HG03439 (cell line): ENCODE data around the gene SCN7A.
"Not testable (repeated sequence)": the region's sequence is repeated elsewhere in the genome, so short reads cannot be mapped to it uniquely, and the experiment has no call there.

ENCODE experiments used
- ATAC-seq: cut with Tn5 transposase; IDR thresholded peaks from one replicate; pipeline ENCODE4 v1.9.1; 2021; ENCODE audit warnings: mild to moderate bottlenecking, moderate library complexity; ENCODE audit not compliant: unreplicated experiment

Gene SCN7A

DNA sequence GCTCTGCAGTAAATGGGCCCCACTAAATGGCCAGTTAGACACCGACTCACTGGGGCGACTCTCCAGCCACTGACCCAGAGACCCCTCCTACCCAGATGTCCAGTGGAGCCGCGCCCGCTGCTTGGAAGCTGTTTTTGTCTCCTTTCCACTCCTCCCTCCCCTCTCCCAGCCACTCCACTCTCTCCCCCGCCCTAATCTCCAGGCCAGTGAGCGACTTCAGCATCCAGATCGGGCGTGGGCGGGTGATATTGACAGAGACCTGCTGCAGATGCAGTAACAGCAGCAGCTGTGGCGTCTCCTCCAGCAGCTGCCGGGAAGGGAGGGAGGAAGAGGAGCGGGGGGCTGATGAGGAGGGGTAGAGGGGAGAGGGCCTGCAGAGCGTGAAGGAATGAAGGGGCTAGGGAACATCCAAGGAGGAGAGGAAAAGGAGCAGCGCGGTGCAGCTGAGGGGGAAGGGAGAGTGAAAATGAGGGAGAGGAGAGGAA lies at the start of gene SCN7A:
SCN7A (minus strand) TSS at position 110 of the 485 bp plus-strand sequence. CDS start 16,553 bp downstream, outside the sequence.
- no peak for ATAC-seq

DNA sequence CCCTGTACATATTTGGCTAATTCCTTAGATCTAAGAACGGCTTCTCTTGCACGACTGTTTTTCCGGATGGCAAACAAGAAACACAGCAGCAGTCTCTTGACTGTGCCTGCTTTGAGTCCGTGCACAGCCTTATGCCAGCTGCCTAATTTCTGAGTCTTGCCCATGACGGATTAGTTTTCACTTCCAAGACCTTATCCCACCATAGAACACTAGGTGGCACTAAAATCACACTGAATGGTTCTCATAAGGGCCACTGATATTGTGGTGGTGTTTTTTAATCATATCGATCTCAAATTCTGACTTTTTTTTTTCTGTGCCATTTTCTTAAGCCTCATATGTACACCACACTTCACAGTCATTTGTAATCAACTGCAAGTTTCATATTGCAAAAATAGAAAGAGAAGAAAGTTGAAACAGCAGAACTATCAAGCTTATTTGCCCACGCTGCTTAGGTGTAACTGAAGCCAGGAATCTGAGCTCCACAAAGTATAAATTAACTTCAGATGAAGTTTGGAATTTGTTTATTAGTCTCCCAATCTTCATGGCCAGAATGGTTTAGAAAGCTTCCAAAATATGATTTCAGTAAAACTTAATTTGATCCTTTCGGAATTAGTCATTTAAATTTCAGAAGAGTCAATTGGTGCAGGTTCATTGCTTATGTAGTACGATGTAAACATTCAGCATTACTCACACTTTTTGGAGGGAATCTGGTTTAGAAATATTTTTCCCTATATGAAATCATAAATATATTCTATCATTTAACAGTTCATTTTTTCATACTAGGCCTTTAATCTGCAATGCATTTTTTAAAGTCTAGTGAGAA lies 45.5 kb upstream of the SCN7A start:
- peak; percentile 99 for ATAC-seq

DNA sequence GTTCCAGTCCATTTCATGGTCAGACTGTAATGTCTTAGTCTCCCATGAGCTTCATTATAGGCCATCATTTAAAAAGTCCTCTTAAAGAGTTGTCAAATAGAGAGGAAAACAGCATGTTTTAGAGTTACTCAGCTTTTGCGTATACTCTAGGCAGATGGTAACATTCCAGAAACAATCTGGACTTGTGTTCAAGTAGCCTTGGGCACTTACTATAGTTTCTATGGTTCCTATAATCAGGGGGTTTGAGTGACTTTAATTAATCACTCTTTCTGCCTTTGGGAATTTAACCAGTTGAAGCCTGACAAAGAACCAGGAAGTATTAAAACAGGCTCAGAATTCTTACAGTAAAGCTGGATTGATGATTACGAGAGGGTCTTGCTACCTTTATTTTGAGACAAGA lies 42.1 kb upstream of the SCN7A start:
- ATAC-seq: no peak

DNA sequence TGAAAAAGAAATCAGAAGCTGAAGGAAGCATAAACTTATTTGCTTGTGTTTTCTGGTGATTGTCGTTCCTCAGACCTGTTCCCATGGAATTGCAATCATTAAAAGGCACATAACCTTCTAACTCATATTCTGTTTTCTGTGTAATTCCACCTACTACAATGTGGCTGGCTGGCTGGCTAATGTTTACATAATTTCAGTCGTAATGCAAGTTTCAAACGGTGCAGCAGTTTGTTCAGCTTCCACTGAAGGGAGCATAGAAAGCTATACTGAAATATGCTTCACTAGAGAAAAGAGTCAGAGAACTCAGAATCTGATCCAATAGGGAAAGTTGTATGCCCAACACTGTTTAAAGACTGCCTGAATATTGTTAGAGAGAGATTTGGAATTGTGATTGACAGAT lies 27.1 kb upstream of the SCN7A start:
- ATAC-seq: no peak

DNA sequence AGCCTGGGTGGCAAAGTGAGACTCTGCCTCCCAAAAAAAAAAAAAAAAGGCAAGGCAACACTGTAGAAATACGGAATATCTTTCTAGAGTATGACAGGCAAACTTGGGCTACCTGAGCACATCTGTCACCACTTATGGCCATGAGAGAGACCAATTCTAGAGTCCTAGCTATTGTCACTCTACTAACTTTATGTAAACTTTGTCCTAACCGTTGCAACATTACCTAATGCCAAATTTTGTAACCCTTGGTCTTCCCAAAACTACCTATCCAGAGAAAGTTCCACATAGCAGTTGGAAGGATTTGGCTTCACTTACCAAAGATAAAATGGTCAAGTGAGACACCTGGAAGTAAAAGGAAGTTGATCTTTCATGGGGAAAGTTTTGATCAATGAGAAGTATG lies 26.6 kb upstream of the SCN7A start:
- no peak for ATAC-seq

DNA sequence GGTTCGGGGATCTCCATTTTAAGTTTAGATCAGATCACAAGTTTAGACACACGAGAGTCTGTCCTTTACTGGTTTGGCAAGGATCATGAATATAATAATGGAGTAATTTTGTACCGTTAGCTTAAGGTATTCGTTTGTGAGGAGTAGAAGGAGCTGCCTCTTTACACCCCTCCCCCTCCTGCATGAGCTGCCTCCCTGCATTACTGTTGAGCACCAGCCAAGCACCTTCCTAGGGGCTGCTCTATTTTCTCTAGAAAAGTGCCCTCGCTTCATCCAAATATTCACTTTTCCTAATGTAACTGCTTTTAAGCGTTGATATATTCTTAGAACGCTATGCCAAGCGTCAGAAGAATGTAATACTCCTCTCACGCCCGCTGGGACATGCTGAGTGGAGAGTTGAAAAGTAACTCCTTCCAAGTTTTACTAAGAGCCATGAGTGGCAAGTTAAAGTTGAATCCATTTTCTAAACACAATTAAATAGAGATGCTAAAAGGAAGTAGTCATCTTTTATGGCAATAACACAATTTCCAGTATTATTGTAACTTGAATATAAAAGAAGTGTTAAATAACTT lies 25.4 kb upstream of the SCN7A start:
- no peak for ATAC-seq

DNA sequence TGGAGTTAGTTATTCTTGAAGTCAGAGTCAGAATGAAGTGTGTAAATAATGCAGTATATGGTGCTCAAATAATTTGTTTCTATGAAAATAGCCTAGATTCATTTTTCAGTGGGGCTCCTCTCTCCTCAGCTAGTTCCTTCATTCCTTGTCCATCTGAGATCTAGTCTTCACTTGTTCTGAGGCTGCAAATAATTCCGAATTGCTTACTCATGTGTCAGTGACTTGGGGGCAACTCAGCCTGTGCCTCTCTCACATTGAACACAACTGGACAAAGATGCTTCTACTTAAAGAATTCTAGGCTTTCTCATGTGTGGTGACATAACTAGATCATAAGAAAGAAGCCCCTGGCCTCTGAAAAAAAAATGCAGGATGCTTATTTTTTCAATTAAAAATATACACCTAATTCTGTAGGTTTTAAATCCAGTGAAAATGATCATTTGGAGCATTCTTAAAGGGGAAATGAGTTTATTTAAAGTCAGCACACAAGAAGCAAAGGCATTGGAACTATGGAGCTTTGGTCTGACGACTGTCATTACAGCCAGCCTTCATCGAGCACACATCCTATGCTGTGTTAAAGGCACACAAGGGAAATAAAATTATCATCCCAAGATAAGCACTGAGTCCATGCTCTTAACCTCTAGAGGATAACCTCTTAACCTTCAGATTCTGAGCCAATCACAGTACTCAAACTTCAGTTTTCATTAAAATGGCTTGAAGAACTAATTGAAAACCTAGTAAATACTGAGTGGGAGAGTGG lies 24.8 kb upstream of the SCN7A start:
- no peak for ATAC-seq

DNA sequence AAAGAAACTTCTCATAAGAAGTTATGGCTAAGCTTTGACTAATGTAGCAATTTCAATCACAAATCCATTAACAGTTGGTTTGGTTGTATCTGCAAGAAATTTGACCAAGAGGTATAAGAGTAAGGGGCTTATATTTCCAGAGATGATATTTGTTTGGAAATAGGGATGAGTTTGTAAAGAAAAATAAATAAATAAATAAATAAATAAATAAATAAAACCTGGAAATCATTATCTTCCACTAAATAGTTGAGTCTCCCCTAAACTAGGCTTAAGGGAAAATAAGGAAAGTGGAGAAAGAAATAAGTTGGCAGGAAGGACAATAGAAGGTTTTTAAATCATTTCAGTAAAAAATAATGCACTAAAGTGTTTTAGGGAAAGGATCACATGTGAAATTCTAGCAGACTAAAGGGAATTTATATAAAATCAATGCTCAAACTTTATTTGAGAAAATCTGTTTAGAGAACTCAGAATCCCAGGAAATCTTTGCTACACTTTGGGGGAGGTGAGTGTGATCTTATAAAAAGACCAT lies 23.5 kb upstream of the SCN7A start:
- no peak for ATAC-seq

DNA sequence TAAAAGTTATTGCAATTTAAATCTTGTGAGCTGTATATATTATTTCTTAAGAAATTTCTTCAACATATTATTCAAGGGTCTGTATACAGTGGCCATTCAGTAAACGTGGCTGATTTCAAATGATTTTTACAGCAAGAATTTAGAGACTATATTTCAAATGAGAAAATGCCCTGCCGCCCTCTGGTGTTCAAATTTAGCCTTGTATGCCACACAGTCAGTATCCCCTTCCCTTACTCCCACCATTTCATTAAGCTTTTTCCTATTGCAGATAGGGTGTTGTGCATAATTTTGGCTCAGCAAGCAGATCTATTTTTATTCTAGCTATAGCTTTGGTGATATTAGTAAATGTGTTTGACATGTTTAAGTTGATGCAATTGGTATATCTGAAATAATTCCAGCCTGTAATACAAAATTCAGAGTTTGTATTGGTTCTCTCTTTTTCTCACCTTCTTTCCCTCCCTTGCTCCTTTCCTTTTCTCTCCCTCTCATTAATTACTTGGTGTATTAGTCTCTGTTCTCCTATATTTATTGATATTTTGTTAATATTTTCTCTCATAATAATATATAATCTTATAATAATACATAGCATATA lies 22.8 kb upstream of the SCN7A start:
- ATAC-seq: no peak

DNA sequence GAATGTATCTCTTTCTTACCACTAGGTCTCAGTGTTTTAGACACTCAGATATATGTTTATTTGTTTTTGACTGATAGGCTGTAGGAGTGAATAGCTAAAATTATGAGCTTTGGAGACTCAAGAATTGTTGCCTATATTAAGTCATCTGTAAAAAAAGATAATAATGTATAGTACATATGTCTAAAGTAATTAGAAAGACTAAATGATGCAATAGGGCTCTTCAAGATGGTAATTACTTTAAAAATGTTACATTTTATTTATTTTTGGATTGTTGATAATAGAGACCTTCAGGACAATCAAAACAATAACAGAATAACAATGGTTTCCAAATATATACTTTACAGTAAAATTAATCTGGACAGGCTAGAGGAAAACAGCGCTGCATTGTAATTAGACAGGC lies 19.9 kb upstream of the SCN7A start:
- ATAC-seq: no peak

DNA sequence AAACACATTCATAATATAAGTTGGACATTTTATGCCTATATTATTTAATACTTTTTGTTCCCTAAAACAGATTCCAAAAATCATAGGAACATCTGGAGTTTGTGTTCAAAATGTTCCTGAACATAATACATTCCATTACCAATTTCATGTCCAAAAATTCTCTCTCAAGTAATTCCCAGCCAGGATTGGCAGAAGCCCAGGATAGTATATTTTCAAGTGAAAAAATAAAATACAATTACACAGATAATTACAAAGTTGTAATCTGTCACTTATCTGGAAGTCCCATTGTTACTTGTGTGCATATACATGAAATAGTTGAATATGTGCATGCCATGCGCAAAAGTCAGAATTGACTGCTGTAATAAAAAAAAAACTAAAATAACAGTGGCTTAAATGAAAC lies 5.2 kb upstream of the SCN7A start:
- ATAC-seq: no peak

DNA sequence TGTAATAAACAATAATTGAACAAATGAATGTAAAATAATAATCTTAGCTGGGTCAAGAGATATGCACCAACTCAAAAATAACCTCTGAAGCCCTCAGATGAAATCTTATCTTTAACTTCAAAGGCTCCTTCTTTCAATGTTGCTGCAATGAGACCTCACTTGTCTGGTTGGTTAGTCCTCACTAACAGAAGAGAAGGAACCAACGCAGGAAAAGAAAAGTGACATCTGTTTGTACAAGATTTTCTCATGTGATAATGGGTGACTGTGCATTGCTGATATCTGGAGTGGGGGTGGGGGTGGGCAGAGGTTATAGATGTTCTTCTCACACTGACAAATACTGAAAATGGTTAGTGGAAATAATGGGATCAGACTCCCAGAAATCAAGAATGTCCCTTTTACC lies 2.6 kb downstream of the SCN7A start:
- ATAC-seq: no peak

DNA sequence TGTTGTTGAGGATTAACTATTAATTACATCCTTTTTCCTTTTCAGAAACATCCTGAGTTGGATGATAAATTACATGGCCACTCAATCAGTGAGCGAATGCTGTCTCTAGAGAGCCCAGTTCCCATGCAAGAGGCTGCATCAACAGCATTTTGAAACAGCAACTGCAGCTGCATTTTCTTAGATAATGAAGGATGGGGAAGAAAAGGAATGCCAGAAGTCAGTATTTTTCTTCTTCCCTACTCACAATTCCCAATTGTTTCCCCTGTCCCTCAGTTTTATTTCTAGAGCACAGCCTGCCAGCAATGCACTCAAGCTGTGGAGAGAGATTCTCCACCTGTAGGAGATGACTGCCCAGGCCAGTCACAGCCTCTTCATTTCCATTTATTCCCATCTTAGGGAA lies 6.9 kb downstream of the SCN7A start:
- no peak for ATAC-seq

DNA sequence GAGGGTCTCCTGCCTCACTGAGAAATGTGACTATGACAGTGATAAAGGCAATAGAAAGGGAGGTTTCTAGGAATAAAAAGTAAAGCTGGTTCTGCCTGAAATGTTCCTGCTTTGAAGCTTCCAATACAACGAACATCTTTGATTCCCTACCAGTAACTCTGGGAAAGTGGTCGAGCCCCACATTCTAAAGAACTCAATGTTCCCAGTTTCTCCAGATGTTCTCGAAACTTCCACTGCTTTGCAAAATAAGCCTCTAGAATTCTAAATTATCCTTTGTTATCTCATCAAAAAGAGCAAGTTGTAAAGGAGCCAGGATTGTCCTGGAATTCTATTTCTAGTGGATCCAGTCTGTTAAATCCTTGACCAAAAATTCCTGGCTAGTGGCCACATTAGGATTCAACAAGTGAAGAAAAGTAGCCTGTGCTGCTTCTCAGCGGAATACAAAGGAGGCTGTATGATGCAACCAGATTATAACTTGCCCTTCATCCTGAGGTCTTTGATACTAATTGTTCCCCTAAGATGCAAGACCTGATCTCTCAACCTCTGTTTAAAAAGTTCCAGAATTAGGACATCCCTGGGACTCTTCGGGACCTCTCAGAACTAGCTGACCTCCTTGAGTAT lies 8.4 kb downstream of the SCN7A start:
- no peak for ATAC-seq

DNA sequence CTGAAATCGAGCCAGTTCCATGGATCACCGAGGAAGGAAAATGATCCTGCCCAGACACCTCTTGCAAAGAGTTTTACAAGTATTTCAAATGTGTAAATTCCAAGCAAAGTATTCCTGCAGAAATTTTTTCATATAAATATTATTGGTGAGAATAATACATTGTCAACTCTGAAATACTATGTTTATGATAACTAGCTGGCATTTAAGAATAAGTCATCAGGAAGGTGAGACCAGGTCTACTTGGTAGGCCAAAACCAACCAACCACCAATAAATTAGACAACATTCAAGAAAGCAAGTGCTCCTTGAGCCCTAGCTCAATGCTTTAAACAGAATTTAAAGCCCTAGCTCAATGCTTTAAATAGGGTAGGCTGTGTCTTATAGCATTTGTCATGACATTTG lies 21.7 kb downstream of the SCN7A start:
- no peak for ATAC-seq

DNA sequence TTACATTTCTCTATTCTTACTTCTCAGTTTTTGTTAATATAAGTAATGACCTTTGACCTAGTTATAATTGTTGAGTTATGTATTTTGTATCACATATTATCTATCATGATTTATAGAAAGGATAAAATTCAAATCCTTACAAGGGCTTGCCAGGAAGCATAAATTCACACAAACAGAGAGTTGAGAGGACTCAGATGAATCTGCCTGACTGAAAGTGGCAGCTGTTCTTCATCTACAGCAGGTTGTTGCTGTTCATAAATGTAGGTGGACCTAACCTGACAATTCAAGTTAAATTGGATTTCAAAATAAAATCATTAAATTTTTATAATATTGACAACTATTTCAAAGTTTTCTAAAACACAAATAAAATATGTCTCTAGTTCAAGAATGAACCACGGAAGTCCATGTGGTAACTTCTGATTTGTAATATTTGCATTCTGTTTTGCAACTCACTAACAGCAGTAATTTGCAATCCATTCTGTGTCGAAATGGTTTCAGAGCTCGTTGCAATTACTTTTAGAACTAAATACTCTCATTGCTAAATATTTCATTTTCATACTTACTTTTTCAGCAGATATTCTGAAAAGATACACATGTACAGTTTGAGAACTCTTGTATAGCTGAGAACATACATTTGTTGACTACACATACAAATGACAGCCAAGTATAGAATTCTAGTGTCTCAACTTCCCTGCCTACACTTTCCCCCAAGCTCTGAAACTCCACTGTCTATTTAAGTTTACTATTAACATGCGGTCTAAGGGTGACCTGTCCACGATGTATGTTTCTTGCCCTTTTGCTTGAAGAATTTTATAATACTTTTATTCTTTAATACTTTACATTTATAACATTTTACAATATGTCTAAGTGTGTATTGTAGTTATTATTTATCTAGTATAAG lies 25.7 kb downstream of the SCN7A start:
- ATAC-seq: no peak

DNA sequence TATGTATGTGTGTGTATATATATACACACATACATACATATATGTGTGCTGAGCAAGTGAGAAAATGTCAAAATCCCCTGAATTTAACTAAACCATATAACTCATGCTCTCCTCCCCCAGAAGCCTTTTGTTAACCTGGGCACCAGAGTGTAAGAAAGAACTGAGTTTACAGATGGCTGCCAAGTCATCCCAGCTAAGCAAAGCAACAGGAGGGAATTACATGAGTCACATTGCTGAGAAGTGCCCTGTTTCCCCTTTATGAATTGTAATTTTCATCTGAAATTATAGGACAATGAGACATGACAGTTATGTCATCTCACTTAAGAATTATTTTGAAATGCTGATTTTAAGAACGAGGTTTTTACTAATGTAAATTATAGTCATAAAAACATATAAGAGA lies 29.9 kb downstream of the SCN7A start:
- no peak for ATAC-seq

DNA sequence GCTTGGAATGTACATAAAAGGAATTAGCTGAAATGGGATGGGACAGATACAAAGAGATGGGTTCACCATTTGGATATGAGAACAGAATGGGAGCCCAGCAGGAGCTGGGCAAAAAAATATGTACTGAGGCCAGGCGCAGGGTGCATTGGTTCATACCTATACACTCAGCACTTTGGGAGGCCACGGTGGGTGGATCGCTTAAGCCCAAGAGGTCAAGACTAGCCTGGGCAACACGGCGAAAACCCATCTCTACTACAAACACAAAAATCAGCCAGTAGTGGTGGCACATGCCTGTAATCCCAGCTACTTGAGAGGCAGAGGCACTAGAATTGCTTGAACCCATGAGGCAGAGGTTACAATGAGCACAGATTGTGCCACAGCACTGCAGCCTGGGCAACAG lies 30.4 kb downstream of the SCN7A start:
- ATAC-seq: no peak

DNA sequence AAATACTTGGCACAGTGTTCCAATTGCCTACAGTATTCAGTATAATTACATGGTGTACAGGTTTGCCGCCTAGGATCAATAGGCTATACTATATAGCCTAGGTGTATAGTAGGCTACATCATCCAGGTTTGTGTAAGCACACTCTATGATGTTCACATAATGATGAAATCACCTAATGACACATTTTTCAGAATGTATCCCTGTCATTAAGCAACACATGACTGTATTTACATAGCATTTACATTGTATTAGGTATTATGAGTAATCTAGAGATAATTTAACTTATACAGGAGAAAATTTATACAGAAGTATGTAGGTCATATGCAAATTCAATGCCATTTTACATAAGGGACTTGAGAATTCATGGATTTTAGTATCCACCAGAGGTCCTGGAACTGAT lies 35.4 kb downstream of the SCN7A start:
- ATAC-seq: no peak

DNA sequence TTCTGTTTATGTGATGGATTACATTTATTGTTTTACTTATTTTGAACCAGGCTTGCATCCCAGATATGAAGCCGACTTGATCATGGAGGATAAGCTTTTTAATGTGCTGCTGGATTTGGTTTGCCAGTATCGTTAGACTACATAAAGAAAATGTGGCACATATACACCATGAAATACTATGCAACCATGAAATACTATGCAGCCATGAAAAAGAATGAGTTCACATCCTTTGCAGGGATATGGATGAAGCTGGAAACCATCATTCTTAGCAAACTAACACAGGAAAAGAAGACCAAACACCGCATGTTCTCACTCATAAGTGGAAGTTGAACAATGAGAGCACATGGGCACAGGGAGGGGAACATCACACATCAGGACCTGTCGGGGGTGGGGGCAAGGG lies 38.2 kb downstream of the SCN7A start:
- ATAC-seq: not testable (repeated sequence)
